ENCODE measurements around the gene PRKN.

- TF ChIP-seq, protein P1, sequence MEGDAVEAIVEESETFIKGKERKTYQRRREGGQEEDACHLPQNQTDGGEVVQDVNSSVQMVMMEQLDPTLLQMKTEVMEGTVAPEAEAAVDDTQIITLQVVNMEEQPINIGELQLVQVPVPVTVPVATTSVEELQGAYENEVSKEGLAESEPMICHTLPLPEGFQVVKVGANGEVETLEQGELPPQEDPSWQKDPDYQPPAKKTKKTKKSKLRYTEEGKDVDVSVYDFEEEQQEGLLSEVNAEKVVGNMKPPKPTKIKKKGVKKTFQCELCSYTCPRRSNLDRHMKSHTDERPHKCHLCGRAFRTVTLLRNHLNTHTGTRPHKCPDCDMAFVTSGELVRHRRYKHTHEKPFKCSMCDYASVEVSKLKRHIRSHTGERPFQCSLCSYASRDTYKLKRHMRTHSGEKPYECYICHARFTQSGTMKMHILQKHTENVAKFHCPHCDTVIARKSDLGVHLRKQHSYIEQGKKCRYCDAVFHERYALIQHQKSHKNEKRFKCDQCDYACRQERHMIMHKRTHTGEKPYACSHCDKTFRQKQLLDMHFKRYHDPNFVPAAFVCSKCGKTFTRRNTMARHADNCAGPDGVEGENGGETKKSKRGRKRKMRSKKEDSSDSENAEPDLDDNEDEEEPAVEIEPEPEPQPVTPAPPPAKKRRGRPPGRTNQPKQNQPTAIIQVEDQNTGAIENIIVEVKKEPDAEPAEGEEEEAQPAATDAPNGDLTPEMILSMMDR (IDR thresholded peaks at IDR 0.05), result peak in 3 of 5 experiments; percentile 9 to 24 (median 19)
- TF ChIP-seq EP300 (IDR thresholded peaks at IDR 0.05; ENCODE audit: low read depth) (no peak), POLR2AphosphoS5 (IDR thresholded peaks at IDR 0.05) (no peak)
These were observed 9.4 kb upstream of the PRKN start for GRCh38 chr6:162736961-162737360.
